LoVo (cell line): Measurements from ENCODE around the gene SYNRG.

Experiments
- DNase-seq: peaks from one replicate; pipeline ENCODE4 v3.0.0-alpha.2; 2016; ENCODE audit warnings: low spot score

The SYNRG gene

DNA sequence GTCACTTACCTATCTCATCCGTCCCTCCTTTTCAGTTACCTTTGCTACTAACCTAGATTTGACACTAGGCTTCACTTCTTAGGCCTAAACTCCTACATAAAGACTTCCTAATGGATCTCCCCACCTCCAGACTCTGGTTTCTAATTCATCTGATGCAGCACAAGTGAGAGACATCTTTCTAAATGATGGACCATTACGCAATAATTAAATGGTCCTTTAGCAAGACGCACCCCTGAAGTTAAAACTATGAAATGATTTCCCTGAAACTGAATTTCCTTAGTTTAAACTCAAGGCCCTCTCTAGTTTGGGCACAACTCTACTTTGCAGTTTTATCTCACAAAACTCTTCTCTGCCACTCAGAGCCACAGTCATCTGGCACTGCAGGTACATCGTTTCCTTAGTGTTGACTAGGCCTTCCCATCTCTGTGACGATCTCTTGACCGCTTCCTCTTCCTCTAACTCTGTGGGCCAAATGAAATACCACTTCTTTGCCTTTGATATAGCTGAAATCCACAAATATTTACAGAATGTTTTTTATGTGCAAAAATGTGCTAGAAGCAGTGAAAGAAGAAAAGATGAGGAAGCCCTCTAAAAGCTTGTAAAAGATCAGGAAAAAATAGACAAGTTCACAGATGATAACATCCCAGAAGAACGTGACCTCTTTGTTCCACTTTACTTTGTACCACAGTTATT lies 3.3 kb downstream of the SYNRG start:
- peak; percentile 2 for DNase-seq

GRCh38 chr17:37605081-37605480 lies 4.1 kb downstream of the SYNRG start:
- DNase-seq = no peak

DNA sequence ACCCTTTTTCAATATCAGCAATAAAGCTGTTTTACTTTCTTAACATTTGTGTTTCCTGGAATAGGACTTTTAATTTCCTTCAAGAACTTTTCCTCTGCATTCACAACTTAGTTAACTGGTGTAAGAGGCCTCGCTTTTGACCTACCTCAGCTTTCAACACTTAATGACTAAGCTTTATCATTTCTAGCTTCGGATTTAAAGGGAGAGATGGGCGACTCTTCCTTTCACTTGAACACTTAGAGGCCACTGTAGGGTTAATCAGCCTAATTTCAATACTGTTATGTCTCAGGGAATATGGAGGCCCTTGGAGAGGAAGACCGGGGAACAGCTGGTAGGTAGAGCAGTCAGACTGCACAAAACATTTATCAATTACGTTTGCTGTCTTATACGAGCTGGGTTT lies 4.7 kb downstream of the SYNRG start:
- no peak for DNase-seq

DNA sequence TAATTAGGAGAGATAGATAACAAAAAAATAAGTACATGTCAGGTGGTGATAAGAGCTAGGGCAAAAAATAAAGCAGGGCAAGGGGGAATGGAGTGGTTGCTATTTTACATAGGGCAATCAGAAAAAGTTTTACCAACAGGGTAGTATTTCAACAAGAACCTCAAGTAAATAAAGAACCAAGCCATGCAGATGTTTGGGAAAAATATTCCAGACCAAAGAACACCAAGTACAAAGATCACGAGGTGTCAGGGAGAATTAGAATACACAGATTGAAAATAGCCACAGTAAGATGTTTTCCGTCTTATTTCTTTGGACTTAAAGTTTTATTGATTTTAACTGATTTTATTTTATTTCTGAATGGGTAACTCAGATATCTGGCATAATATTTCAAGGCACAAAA lies 11.1 kb downstream of the SYNRG start:
- no peak for DNase-seq

GRCh38 chr17:37592291-37592690 lies 16.9 kb downstream of the SYNRG start:
- DNase-seq = no peak

- DNase-seq = no peak
Measured at GRCh38 chr17:37585066-37585465, 24.2 kb downstream of the SYNRG start.

GRCh38 chr17:37576281-37576680 lies 32.9 kb downstream of the SYNRG start:
- no peak for DNase-seq

GRCh38 chr17:37574427-37574826 lies 34.8 kb downstream of the SYNRG start:
- no peak for DNase-seq

GRCh38 chr17:37571674-37572073 lies 37.5 kb downstream of the SYNRG start:
- no peak for DNase-seq

- DNase-seq = peak; percentile 25
Measured at GRCh38 chr17:37570527-37571093, 38.6 kb downstream of the SYNRG start.

DNA sequence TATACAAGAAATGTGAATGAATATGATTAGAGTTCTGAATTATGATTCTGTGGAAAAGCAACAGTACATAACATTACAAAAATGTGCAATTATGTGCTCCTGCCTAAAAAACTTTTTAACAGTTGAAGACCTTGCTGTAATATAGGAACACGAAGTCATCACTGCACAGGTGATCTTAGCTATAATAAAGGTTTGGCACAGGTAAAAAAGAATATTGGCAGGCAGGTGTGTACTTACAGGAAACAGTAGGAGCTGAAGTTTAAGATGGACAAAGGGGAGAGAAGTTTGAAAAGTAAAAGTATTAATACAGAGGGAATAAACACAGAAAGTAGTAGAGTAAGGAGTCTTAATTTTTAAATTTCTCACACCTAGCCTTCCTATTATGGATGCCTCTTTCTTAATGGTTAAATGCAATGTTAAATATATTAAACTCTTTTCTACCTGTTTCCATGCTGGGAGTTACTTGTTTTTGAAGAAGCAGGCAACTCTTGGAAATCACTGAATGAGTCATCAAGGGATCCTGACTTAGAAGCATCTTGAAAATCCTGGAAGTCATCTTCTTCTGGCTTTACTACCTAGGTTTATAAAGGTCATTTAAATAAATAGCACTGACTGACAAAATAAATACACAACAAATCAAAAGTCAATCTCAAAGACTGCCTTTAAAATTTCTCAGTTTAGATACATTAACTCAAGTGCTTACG lies 40.7 kb downstream of the SYNRG start:
- no peak for DNase-seq

DNA sequence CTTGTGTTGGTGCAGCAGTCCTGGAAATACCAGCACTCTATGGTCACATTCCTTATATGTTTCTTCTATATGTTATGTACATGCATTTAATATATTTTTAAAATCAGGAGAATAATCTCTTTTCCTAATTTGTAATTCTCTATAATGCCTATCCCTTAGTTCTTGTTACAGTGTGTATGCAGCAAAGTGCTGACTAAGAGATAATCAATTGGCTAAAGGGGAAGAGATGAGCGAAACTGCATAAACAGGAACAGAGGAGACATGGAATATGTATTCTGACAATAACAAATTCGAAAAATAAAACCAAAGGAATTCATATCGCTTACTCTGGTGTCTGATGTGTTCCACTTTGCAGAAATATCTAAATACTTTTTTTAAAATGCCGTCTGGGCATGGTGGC lies 41.7 kb downstream of the SYNRG start:
- no peak for DNase-seq

- DNase-seq = no peak
Measured at GRCh38 chr17:37567137-37567536, 42.1 kb downstream of the SYNRG start.

- DNase-seq = no peak
Measured at GRCh38 chr17:37564252-37564651, 45.0 kb downstream of the SYNRG start.

- DNase-seq = no peak
Measured at GRCh38 chr17:37562016-37562745, 47.0 kb downstream of the SYNRG start.

DNA sequence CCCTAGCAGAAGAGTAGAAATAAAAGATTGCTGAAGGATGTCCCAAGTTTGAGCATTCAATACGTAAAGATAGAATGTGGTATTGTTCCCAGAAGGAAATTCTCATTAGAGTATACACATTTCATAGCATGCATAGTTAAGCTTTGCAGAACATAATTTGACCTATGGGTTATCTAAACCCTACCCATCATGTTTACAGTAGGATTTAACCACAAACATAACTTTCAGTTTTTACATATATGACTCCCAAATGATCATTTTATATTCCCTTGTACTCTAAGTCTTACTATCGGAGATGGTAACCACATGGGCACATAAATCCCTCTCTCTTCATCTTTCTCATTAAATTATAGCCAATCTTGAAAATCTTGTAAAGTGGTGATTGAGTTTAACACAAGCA lies 50.9 kb downstream of the SYNRG start:
- DNase-seq = no peak

GRCh38 chr17:37557482-37557881 lies 51.7 kb downstream of the SYNRG start:
- no peak for DNase-seq

DNA sequence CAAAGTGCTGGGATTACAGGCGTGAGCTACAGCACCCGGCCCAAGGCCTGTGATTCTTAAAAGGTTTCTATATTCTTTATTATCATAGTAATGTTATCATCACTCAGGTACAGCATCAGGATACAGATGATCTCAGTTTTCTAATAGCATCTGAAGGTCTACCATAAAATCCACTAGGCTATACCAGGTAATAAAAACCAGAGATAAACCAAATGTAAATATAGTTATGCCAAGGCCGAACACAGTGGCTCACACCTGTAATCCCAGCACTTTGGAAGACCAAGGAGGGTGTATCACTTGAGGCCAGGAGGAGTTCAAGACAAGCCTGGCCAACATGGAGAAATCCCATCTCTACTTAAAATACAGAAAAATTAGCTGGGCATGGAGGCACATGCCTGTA lies 53.8 kb downstream of the SYNRG start:
- no peak for DNase-seq

DNA sequence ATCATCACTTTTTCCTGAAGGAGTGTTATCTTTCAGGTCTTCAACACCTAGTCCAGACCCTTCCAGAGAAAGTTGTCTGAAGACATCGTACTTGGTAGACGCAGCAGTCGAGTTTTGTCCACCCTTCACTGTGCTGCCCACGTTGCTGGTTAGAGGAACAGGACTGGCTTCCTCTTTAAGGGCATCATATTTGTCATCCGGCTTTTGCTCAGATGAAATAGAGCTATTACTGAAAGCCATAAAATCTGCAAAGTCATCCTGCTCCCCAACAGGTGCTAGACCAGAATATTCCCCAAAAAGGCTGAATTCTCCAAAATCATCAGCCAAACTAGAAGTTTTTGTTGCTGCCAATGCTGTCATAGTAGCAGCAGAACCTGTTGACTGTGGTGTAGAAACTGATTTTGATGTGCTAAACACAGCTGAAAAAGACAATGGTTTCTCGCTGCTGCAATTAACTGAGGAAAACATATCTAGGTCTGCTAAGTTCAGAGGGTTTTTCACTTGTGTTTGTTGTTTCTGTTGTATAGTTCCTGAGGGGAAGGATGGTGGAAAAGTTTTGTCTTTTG lies 55.7 kb downstream of the SYNRG start:
- DNase-seq = no peak

DNA sequence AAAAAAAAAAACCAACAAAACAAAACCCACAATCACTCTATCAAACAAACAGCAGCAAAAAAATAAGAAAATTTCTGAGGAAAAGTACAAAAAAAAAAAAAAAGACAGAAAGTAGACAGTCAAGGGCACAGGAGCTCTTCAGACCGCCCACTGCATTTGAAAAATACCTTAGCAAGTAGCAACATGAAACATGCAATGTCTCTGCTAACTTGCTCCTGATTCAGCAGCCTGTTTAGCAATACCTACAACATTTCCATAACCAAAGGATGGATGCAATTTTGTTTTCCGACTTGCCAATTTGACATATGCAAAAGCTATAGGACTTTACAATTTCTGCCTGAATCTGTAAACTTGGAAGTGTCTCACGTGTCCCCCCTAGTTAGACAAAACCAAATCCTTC lies 57.4 kb downstream of the SYNRG start:
- no peak for DNase-seq

DNA sequence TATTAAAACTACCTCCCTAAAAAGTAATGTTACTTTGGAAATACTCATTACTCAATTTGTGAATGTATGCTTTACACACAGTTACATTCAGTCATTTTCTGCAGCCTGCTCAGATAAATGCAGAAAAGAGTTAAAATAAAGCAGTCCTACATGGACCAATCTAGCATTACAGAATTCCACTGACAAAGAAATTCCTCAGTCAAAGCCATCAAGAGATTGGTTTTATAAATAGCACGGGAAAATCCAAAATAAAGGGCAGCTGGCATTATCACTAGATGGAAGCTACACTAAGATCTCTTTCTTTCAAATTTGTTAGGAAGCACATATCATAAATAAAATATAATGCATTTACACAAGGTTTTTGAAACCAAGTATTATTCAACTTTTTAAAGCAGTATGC lies 61.2 kb downstream of the SYNRG start:
- no peak for DNase-seq

GRCh38 chr17:37546302-37546701 lies 62.9 kb downstream of the SYNRG start:
- DNase-seq = no peak

- DNase-seq = no peak
Measured at GRCh38 chr17:37545486-37545885, 63.7 kb downstream of the SYNRG start.
